ENCODE data around the gene INCA1.

DNA sequence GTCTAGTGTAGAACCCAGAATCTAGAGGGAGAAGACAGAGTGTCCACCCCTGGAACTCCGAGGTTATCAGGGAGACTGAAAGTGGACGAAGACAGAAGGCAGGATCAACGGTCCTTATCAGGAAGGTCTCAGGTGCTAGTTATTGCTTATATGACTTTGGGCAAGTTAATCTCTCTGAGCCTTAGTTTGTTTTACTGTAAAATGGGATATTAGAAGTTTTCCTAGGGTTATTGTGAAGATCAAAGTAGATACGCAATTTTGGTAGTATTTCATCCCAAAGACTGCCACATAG lies 56.1 kb downstream of the INCA1 start:
- TF ChIP-seq, protein P1, sequence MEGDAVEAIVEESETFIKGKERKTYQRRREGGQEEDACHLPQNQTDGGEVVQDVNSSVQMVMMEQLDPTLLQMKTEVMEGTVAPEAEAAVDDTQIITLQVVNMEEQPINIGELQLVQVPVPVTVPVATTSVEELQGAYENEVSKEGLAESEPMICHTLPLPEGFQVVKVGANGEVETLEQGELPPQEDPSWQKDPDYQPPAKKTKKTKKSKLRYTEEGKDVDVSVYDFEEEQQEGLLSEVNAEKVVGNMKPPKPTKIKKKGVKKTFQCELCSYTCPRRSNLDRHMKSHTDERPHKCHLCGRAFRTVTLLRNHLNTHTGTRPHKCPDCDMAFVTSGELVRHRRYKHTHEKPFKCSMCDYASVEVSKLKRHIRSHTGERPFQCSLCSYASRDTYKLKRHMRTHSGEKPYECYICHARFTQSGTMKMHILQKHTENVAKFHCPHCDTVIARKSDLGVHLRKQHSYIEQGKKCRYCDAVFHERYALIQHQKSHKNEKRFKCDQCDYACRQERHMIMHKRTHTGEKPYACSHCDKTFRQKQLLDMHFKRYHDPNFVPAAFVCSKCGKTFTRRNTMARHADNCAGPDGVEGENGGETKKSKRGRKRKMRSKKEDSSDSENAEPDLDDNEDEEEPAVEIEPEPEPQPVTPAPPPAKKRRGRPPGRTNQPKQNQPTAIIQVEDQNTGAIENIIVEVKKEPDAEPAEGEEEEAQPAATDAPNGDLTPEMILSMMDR (IDR thresholded peaks at IDR 0.05), result no peak
- TF ChIP-seq, protein P2, sequence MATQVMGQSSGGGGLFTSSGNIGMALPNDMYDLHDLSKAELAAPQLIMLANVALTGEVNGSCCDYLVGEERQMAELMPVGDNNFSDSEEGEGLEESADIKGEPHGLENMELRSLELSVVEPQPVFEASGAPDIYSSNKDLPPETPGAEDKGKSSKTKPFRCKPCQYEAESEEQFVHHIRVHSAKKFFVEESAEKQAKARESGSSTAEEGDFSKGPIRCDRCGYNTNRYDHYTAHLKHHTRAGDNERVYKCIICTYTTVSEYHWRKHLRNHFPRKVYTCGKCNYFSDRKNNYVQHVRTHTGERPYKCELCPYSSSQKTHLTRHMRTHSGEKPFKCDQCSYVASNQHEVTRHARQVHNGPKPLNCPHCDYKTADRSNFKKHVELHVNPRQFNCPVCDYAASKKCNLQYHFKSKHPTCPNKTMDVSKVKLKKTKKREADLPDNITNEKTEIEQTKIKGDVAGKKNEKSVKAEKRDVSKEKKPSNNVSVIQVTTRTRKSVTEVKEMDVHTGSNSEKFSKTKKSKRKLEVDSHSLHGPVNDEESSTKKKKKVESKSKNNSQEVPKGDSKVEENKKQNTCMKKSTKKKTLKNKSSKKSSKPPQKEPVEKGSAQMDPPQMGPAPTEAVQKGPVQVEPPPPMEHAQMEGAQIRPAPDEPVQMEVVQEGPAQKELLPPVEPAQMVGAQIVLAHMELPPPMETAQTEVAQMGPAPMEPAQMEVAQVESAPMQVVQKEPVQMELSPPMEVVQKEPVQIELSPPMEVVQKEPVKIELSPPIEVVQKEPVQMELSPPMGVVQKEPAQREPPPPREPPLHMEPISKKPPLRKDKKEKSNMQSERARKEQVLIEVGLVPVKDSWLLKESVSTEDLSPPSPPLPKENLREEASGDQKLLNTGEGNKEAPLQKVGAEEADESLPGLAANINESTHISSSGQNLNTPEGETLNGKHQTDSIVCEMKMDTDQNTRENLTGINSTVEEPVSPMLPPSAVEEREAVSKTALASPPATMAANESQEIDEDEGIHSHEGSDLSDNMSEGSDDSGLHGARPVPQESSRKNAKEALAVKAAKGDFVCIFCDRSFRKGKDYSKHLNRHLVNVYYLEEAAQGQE (IDR thresholded peaks at IDR 0.05; ENCODE audit: low read depth, low read length), result no peak
- no peak for TF ChIP-seq POLR2AphosphoS5 (IDR thresholded peaks at IDR 0.05; ENCODE audit: low read depth, low read length)
- no peak for TF ChIP-seq EP300 (IDR thresholded peaks at IDR 0.05; ENCODE audit: borderline replicate concordance in 1 of 2, low read depth in 1 of 2, low read length in 1 of 2)
- no peak for TF ChIP-seq NFIC (IDR thresholded peaks at IDR 0.05; ENCODE audit: borderline replicate concordance)
- TF ChIP-seq TAF1 (IDR thresholded peaks at IDR 0.05; ENCODE audit: borderline replicate concordance, low read depth, low read length), result no peak
- TF ChIP-seq RAD21 (IDR thresholded peaks at IDR 0.05; ENCODE audit: low read length), result no peak
- TF ChIP-seq GABPA (IDR thresholded peaks at IDR 0.05; ENCODE audit: low read depth), result no peak
- no peak for TF ChIP-seq ELF1 (IDR thresholded peaks at IDR 0.05)
- TF ChIP-seq YY1 (IDR thresholded peaks at IDR 0.05; ENCODE audit: low read depth), result no peak
- TF ChIP-seq, protein P3, sequence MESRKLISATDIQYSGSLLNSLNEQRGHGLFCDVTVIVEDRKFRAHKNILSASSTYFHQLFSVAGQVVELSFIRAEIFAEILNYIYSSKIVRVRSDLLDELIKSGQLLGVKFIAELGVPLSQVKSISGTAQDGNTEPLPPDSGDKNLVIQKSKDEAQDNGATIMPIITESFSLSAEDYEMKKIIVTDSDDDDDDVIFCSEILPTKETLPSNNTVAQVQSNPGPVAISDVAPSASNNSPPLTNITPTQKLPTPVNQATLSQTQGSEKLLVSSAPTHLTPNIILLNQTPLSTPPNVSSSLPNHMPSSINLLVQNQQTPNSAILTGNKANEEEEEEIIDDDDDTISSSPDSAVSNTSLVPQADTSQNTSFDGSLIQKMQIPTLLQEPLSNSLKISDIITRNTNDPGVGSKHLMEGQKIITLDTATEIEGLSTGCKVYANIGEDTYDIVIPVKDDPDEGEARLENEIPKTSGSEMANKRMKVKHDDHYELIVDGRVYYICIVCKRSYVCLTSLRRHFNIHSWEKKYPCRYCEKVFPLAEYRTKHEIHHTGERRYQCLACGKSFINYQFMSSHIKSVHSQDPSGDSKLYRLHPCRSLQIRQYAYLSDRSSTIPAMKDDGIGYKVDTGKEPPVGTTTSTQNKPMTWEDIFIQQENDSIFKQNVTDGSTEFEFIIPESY (IDR thresholded peaks at IDR 0.05; ENCODE audit: borderline replicate concordance, low read depth), result no peak
- TF ChIP-seq EZH2phosphoT487 (IDR thresholded peaks at IDR 0.05; ENCODE audit: borderline replicate concordance, low read depth), result no peak
- TF ChIP-seq FOXM1 (IDR thresholded peaks at IDR 0.05; ENCODE audit: low read depth), result no peak
